Trophoblast cell (in vitro differentiated cells and primary cell): ENCODE data around the gene LRP1.
A peak's percentile ranks its signal among the peaks of the same experiment; 100 is the strongest.

Experiments
- DNase-seq, 2 donors: peaks; one replicate each; pipeline ENCODE4 v3.0.0-alpha.2; 2016
- H2AFZ ChIP-seq: 2 replicates; pipeline ENCODE4 v1.6.1; 2013; ENCODE audit warnings: low read length, moderate library complexity, mild to moderate bottlenecking; ENCODE audit not compliant: insufficient read depth, poor library complexity
- H2AK5ac ChIP-seq: 2 replicates; pipeline ENCODE4 v1.6.1; 2013; ENCODE audit warnings: mild to moderate bottlenecking, low read length
- H2BK120ac ChIP-seq: 2 replicates; pipeline ENCODE4 v1.6.1; 2013; ENCODE audit warnings: low read length, mild to moderate bottlenecking, moderate library complexity; ENCODE audit not compliant: insufficient read depth, poor library complexity
- H2BK12ac ChIP-seq: 2 replicates; pipeline ENCODE4 v1.6.1; 2013; ENCODE audit warnings: mild to moderate bottlenecking, low read length, moderate library complexity
- H2BK5ac ChIP-seq: 2 replicates; pipeline ENCODE4 v1.6.1; 2013; ENCODE audit warnings: low read length, low read depth, moderate library complexity, mild to moderate bottlenecking; ENCODE audit not compliant: poor library complexity
- H3K14ac ChIP-seq: 2 replicates; pipeline ENCODE4 v1.6.1; 2013; ENCODE audit warnings: mild to moderate bottlenecking, low read length
- H3K18ac ChIP-seq: 2 replicates; pipeline ENCODE4 v1.6.1; 2013; ENCODE audit warnings: mild to moderate bottlenecking, low read length
- H3K23ac ChIP-seq: 2 replicates; pipeline ENCODE4 v1.6.1; 2013; ENCODE audit warnings: low read length
- H3K27ac ChIP-seq: 2 replicates; pipeline ENCODE4 v1.5.1; 2013; ENCODE audit warnings: low read depth, mild to moderate bottlenecking, inconsistent platforms, low read length, moderate library complexity
- H3K27me3 ChIP-seq: 2 replicates; pipeline ENCODE4 v1.6.1; 2013; ENCODE audit warnings: inconsistent platforms, mild to moderate bottlenecking, low read length, moderate library complexity; ENCODE audit not compliant: insufficient read depth
- H3K36me3 ChIP-seq, 2 experiments: 1 replicate in 1 of 2; 2 replicates in 1 of 2; pipeline ENCODE4 v1.6.1; 2013; ENCODE audit warnings: low read length in 2 of 2, mild to moderate bottlenecking in 2 of 2, moderate library complexity in 1 of 2; ENCODE audit not compliant: insufficient read depth in 2 of 2, control insufficient read depth in 1 of 2
- H3K4ac ChIP-seq: 2 replicates; pipeline ENCODE4 v1.6.1; 2013; ENCODE audit warnings: low read depth, mild to moderate bottlenecking, low read length, moderate library complexity
- H3K4me1 ChIP-seq, 2 experiments: 1 replicate in 1 of 2; 2 replicates in 1 of 2; pipeline ENCODE4 v1.6.1; 2013; ENCODE audit warnings: low read length in 2 of 2, mild to moderate bottlenecking in 2 of 2, moderate library complexity in 1 of 2; ENCODE audit not compliant: insufficient read depth in 2 of 2, control insufficient read depth in 1 of 2
- H3K4me2 ChIP-seq: 2 replicates; pipeline ENCODE4 v1.6.1; 2013; ENCODE audit warnings: inconsistent platforms, mild to moderate bottlenecking, low read length, moderate library complexity
- H3K4me3 ChIP-seq: 2 replicates; pipeline ENCODE4 v1.5.1; 2013; ENCODE audit warnings: mild to moderate bottlenecking, low read depth, low read length, inconsistent platforms
- H3K79me1 ChIP-seq: one replicate; pipeline ENCODE4 v1.6.1; 2013; ENCODE audit warnings: low read length
- H3K79me2 ChIP-seq: 2 replicates; pipeline ENCODE4 v1.6.1; 2013; ENCODE audit warnings: low read length, mild to moderate bottlenecking; ENCODE audit not compliant: control insufficient read depth, insufficient read depth, poor library complexity
- H3K9ac ChIP-seq: 2 replicates; pipeline ENCODE4 v1.6.1; 2013; ENCODE audit warnings: mild to moderate bottlenecking, low read length
- H3K9me3 ChIP-seq: 2 replicates; pipeline ENCODE4 v1.6.1; 2013; ENCODE audit warnings: low read depth, mild to moderate bottlenecking, control low read depth, inconsistent platforms, low read length; ENCODE audit not compliant: insufficient read depth
- H4K12ac ChIP-seq: 2 replicates; pipeline ENCODE4 v1.6.1; 2013; ENCODE audit warnings: low read depth, mild to moderate bottlenecking, low read length, moderate library complexity
- H4K8ac ChIP-seq: 2 replicates; pipeline ENCODE4 v1.6.1; 2013; ENCODE audit warnings: low read depth, mild to moderate bottlenecking, low read length, moderate library complexity
- H4K91ac ChIP-seq: one replicate; pipeline ENCODE4 v1.6.1; 2013; ENCODE audit warnings: low read depth, mild to moderate bottlenecking, low read length, moderate library complexity
- WGBS: extraction: QIAGEN DNeasy Blood & Tissue Kit; methylation state at CpG from one replicate; pipeline ENCODE4 v1.1.7; 2013; ENCODE audit warnings: missing lambda C conversion rate; ENCODE audit not compliant: insufficient read length, insufficient coverage; ENCODE audit errors: extremely low coverage; 5-methylcytosine and 5-hydroxymethylcytosine counted together

Gene LRP1

GRCh38 chr12:57170927-57171326 is 42.6 kb downstream of the LRP1 start:
- Histone ChIP-seq H3K36me3 (peaks cover 82 to 86% of the 10 kb centered on the region in 2 experiments), H2AK5ac (no peak overlapping the region), H2BK12ac (no peak overlapping the region), H4K12ac (no peak overlapping the region), H2BK120ac (no peak overlapping the region), H3K79me1 (no peaks in the 10 kb centered on the region), H3K4me1 (peaks cover 0 to 3% of the 10 kb centered on the region in 2 experiments), H4K91ac (no peak overlapping the region), H4K8ac (no peak overlapping the region), H2AFZ (no peak overlapping the region), H3K27me3 (no peaks in the 10 kb centered on the region), H3K14ac (no peak overlapping the region), H2BK5ac (no peak overlapping the region), H3K79me2 (no peaks in the 10 kb centered on the region), H3K9me3 (no peaks in the 10 kb centered on the region), H3K23ac (no peak overlapping the region), H3K4me2 (no peak overlapping the region), H3K4ac (no peak overlapping the region), H3K18ac (no peak overlapping the region), H3K27ac (no peak overlapping the region), H3K4me3 (no peak overlapping the region), H3K9ac (no peak overlapping the region)
- DNase-seq, result no peak
- no CpG with 5 or more reads among the region's 4 CpGs for WGBS

DNA sequence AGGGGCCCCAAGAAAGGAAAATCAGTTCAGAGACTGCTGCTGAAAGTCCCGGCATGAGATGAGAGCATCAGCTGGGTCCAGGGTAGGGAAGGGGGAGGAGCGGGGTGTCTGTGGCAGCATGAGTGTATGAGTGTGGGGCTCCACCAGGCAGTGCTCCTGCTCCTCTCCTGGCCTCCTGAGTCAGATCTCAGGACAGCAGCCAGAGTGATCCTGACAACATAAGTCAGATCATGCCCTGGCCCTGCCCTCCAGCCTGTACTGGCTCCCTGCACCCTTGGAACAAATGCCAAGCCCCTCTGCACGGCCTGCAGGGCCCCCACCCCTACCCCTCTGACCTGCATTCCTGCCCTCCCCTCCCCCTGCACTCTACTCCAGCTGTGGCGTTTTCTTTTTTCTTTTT is 43.4 kb downstream of the LRP1 start:
- Histone ChIP-seq H3K79me1 (no peaks in the 10 kb centered on the region), H3K79me2 (no peaks in the 10 kb centered on the region), H3K36me3 (peaks cover 83 to 87% of the 10 kb centered on the region in 2 experiments), H3K14ac (no peak overlapping the region), H3K9ac (no peak overlapping the region), H3K27ac (no peak overlapping the region), H3K23ac (no peak overlapping the region), H2AK5ac (no peak overlapping the region), H3K4me1 (peaks cover 0 to 3% of the 10 kb centered on the region in 2 experiments), H3K4me2 (no peak overlapping the region), H3K4ac (no peak overlapping the region), H4K91ac (no peak overlapping the region), H3K27me3 (no peaks in the 10 kb centered on the region), H2BK5ac (no peak overlapping the region), H3K18ac (no peak overlapping the region), H3K4me3 (no peak overlapping the region), H4K8ac (no peak overlapping the region), H2BK12ac (no peak overlapping the region), H2BK120ac (no peak overlapping the region), H4K12ac (no peak overlapping the region), H2AFZ (no peak overlapping the region), H3K9me3 (no peaks in the 10 kb centered on the region)
- no peak for DNase-seq
- no CpG with 5 or more reads among the region's 4 CpGs for WGBS

GRCh38 chr12:57173089-57173488 is 44.8 kb downstream of the LRP1 start:
- H3K79me2 ChIP-seq, result no peaks in the 10 kb centered on the region
- no peak overlapping the region for H4K91ac ChIP-seq
- DNase-seq, result peak in 1 of 2 donors; percentile 20
- H3K4ac ChIP-seq, result no peak overlapping the region
- no peak overlapping the region for H2AFZ ChIP-seq
- H3K36me3 ChIP-seq, result peaks cover 82 to 85% of the 10 kb centered on the region in 2 experiments
- no peak overlapping the region for H3K14ac ChIP-seq
- no peak overlapping the region for H2BK5ac ChIP-seq
- no peaks in the 10 kb centered on the region for H3K9me3 ChIP-seq
- no peak overlapping the region for H3K9ac ChIP-seq
- H3K4me3 ChIP-seq, result no peak overlapping the region
- no peak overlapping the region for H3K23ac ChIP-seq
- no peak overlapping the region for H4K8ac ChIP-seq
- H3K27me3 ChIP-seq, result no peaks in the 10 kb centered on the region
- H2BK12ac ChIP-seq, result no peak overlapping the region
- peaks cover 0 to 3% of the 10 kb centered on the region in 2 experiments for H3K4me1 ChIP-seq
- no peak overlapping the region for H2BK120ac ChIP-seq
- H3K18ac ChIP-seq, result no peak overlapping the region
- no peak overlapping the region for H3K4me2 ChIP-seq
- H4K12ac ChIP-seq, result no peak overlapping the region
- no peaks in the 10 kb centered on the region for H3K79me1 ChIP-seq
- no CpG with 5 or more reads among the region's 11 CpGs for WGBS
- H2AK5ac ChIP-seq, result no peak overlapping the region
- H3K27ac ChIP-seq, result no peak overlapping the region

- H2BK5ac ChIP-seq, result no peak overlapping the region
- H4K91ac ChIP-seq, result no peak overlapping the region
- H3K36me3 ChIP-seq, result peaks cover 82 to 85% of the 10 kb centered on the region in 2 experiments
- no peak overlapping the region for H3K14ac ChIP-seq
- DNase-seq, result no peak
- no peak overlapping the region for H2AFZ ChIP-seq
- H3K9ac ChIP-seq, result no peak overlapping the region
- no peak overlapping the region for H4K12ac ChIP-seq
- no peak overlapping the region for H4K8ac ChIP-seq
- H3K18ac ChIP-seq, result no peak overlapping the region
- H3K4me1 ChIP-seq, result peaks cover 0 to 3% of the 10 kb centered on the region in 2 experiments
- H3K4ac ChIP-seq, result no peak overlapping the region
- H2AK5ac ChIP-seq, result no peak overlapping the region
- H3K23ac ChIP-seq, result no peak overlapping the region
- H3K4me2 ChIP-seq, result no peak overlapping the region
- no peaks in the 10 kb centered on the region for H3K79me2 ChIP-seq
- no peak overlapping the region for H2BK12ac ChIP-seq
- H3K4me3 ChIP-seq, result no peak overlapping the region
- WGBS, result no CpG with 5 or more reads among the region's 14 CpGs
- no peaks in the 10 kb centered on the region for H3K27me3 ChIP-seq
- H3K9me3 ChIP-seq, result peaks cover 2% of the 10 kb centered on the region
- H3K79me1 ChIP-seq, result no peaks in the 10 kb centered on the region
- H2BK120ac ChIP-seq, result no peak overlapping the region
- H3K27ac ChIP-seq, result no peak overlapping the region
Observed at GRCh38 chr12:57173683-57174082, 45.4 kb downstream of the LRP1 start.
